CD4-positive, alpha-beta memory T cell (primary cell): ENCODE data around the gene GORASP1. TPM values are rescaled to one million over a fixed set of nuclear protein-coding genes. Genes with fewer than 3 reads are reported as not detected.

Experiments
- CTCF ChIA-PET: fragments of 350-600 bp; sonication (Branson Sonifier 250); formaldehyde crosslinking; loops from one replicate; lab custom pipeline; 2021; ENCODE audit warnings: inconsistent platforms; ENCODE audit not compliant: partially characterized antibody; lab: Charles Lee
- POLR2A ChIA-PET: fragments of 350-600 bp; sonication (Branson Sonifier 250); formaldehyde crosslinking; loops from one replicate; lab custom pipeline; 2021; ENCODE audit not compliant: partially characterized antibody; lab: Charles Lee
- DNase-seq, 5 donors: peaks; one replicate each; pipeline versions ENCODE4 v3.0.0 to v3.0.0-alpha.2; 2020 to 2022; ENCODE audit warnings: mixed read lengths in 1 of 5
- H3K27ac ChIP-seq: one replicate; pipeline ENCODE4 v1.7.0; 2013; ENCODE audit warnings: low read depth, low read length
- H3K27me3 ChIP-seq: 2 replicates; pipeline ENCODE4 v1.7.0; 2013; ENCODE audit warnings: mild to moderate bottlenecking, low read length, moderate library complexity; ENCODE audit not compliant: insufficient read depth
- H3K36me3 ChIP-seq: 2 replicates; pipeline ENCODE4 v1.7.0; 2013; ENCODE audit warnings: mild to moderate bottlenecking, low read length, moderate library complexity; ENCODE audit not compliant: insufficient read depth
- H3K4me1 ChIP-seq: 2 replicates; pipeline ENCODE4 v1.7.0; 2013; ENCODE audit warnings: mild to moderate bottlenecking, low read length, moderate library complexity; ENCODE audit not compliant: insufficient read depth
- H3K4me3 ChIP-seq, 2 donors: one replicate each; pipeline ENCODE4 v1.7.0; 2013; ENCODE audit warnings: low read length in 2 of 2, mild to moderate bottlenecking in 1 of 2
- H3K9me3 ChIP-seq, 2 donors: one replicate each; pipeline ENCODE4 v1.7.0; 2013; ENCODE audit warnings: low read length in 2 of 2, control low read depth in 1 of 2; ENCODE audit not compliant: control insufficient read depth in 1 of 2
- H3K27ac Mint-ChIP-seq, 7 donors: one replicate each; pipeline ENCODE4 v1.8.0; 2020 to 2021; ENCODE audit warnings: mixed read lengths in 7 of 7, mild to moderate bottlenecking in 6 of 7, inconsistent platforms in 3 of 7, moderate library complexity in 3 of 7
- H3K27me3 Mint-ChIP-seq, 2 donors: one replicate each; pipeline ENCODE4 v1.8.0; 2020 to 2021; ENCODE audit warnings: mixed read lengths in 2 of 2
- H3K36me3 Mint-ChIP-seq, 2 donors: one replicate each; pipeline ENCODE4 v1.8.0; 2020 to 2021; ENCODE audit warnings: mixed read lengths in 2 of 2, inconsistent platforms in 1 of 2, mild to moderate bottlenecking in 1 of 2
- H3K4me1 Mint-ChIP-seq, 4 donors: one replicate each; pipeline ENCODE4 v1.8.0; 2020 to 2021; ENCODE audit warnings: mixed read lengths in 4 of 4, mild to moderate bottlenecking in 1 of 4
- H3K4me3 Mint-ChIP-seq, 8 donors: one replicate each; pipeline ENCODE4 v1.8.0; 2020 to 2021; ENCODE audit warnings: mixed read lengths in 8 of 8, mild to moderate bottlenecking in 7 of 8, moderate library complexity in 6 of 8, inconsistent platforms in 3 of 8
- H3K9me3 Mint-ChIP-seq, 8 donors: one replicate each; pipeline ENCODE4 v1.8.0; 2020 to 2021; ENCODE audit warnings: mixed read lengths in 8 of 8, mild to moderate bottlenecking in 5 of 8, inconsistent platforms in 3 of 8, moderate library complexity in 1 of 8
- intact Hi-C: fragments of 100-400 bp; cut with micrococcal nuclease; formaldehyde crosslinking; loops from one replicate; pipeline ENCODE4 v1.15.1; 2023
- polyA plus RNA-seq, 2 donors: library from polyadenylated mRNA; unstranded; fragments of 300-500 nt; fragmentation: Illumina TruSeq; gene quantifications; one replicate each; pipeline ENCODE4 v1.2.3, GENCODE V29; 2021
- total RNA-seq, 2 experiments: library from RNA; stranded (reverse); gene quantifications; one replicate each; pipeline ENCODE4 v1.2.3, GENCODE V29; 2021

GORASP1 gene
- total RNA-seq (10 to 100 TPM; 57.1 to 58.4 TPM), polyA plus RNA-seq (10 to 100 TPM; 21.5 to 22.1 TPM)

DNA sequence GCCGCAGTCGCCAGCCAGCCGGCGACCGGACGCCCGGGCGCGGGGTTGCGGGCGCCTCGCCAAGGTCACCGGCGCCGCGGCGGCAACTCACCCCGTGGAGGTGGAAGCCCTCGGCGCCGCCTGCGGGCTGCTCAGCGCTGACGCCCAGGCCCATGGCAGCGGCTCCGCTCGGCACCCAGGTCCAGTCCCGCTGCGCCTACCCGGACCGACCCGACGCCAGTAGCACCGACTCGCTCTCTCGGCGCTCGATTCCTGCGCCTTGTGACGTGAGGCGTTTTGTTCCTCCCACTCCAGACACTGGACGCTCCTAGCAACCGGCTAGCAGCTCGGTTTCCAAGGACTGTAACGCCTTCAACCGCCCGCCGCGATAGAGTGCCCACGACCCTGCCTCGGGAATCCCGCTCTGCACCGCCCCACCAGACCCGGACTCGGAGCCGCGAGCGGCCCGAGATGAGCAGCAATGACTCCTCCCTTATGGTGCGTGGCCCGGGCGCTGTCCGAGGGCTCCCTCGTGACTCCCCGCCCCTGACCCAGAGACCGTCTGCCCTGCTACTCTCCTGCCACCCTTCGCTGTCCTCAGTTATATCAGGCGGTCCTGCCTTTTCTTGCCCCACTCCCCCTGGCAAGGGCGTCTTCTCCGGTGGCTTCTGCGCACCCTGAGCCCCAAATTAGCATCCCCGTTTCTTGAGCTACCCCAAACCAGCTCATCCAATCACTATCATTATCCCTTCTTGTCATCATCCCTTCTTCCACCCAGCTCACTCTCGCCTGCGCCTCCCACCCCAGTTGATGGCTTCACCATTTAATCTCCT, at the start of gene GORASP1, which contains the start of gene TTC21A:
GORASP1 (minus strand) TSS at position 240 of the 812 bp plus-strand sequence; CDS start at position 154, 86 bp downstream.
TTC21A (plus strand) TSS at position 293 of the 812 bp plus-strand sequence; CDS start at position 451, 158 bp downstream.
- peaks cover 0 to 11% of the 10 kb centered on the region in 2 donors for H3K36me3 Mint-ChIP-seq
- peak; percentile 58 to 87 (median 70) for DNase-seq
- H3K9me3 ChIP-seq, result no peaks in the 10 kb centered on the region
- ChIA-PET CTCF (interaction anchor here (0.7 to 14.8 kb wide), 5 partner anchors 19 to 182 kb away, joined by 3 to 170 read pairs (median 8); no protein-coding TSS in a partner anchor), POLR2A (interaction anchor here (0.8 to 2.8 kb wide), 11 partner anchors 9 to 299 kb away, joined by 3 to 13 read pairs (median 5); partner anchors contain the start of gene RPSA)
- H3K4me1 ChIP-seq, result peaks cover 45% of the 10 kb centered on the region
- peak within 1 kb of the TSS; percentile 87 to 99 (median 94) for H3K4me3 Mint-ChIP-seq
- H3K36me3 ChIP-seq, result no peaks in the 10 kb centered on the region
- no peaks in the 10 kb centered on the region for H3K9me3 Mint-ChIP-seq
- peaks cover 37 to 60% (median 49%) of the 10 kb centered on the region in 4 donors for H3K4me1 Mint-ChIP-seq
- H3K27ac ChIP-seq, result peak within 1 kb of the TSS; percentile 76
- peak within 1 kb of the TSS; percentile 88 to 99 (median 96) for H3K27ac Mint-ChIP-seq
- no peaks in the 10 kb centered on the region for H3K27me3 Mint-ChIP-seq
- H3K4me3 ChIP-seq, result peak within 1 kb of the TSS; percentile 67 to 71
- intact Hi-C loops, result loop anchor here (2.0 to 5.0 kb wide), 3 partner anchors 55 to 275 kb away; partner anchors contain the start of genes SCN11A, SLC25A38 and WDR48
- no peaks in the 10 kb centered on the region for H3K27me3 ChIP-seq

DNA sequence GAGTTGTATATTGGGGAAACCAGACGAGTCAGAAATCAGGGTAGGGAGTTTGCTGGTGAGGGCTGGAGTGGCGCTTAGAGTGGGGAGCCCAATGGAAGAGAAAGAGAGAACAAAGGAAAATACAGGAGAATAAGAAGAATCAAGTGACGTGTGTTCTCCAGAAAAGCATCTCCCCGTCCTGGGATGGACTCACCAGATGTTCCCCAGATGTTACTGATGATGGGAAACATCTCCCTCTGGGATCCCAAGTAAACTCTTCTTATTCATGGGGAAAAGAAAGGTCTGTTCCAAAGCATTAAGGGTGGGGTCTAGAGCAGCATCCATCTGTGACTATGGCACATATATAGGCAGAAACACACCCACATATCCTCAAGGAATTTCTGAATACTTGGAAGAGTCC, 49.0 kb upstream of the GORASP1 start:
- POLR2A ChIA-PET, result no interaction called here
- H3K4me3 ChIP-seq, result no peak overlapping the region
- H3K9me3 ChIP-seq, result no peaks in the 10 kb centered on the region
- intact Hi-C loops, result no loop called here
- Mint-ChIP-seq H3K36me3 (peaks cover 0 to 10% of the 10 kb centered on the region in 2 donors), H3K4me3 (peak overlapping the region in 1 of 8 donors; percentile 52), H3K4me1 (peaks cover 11 to 27% (median 19%) of the 10 kb centered on the region in 4 donors), H3K9me3 (no peaks in the 10 kb centered on the region), H3K27me3 (no peaks in the 10 kb centered on the region), H3K27ac (peak overlapping the region in 5 of 7 donors; percentile 14 to 97 (median 50))
- no peak overlapping the region for H3K27ac ChIP-seq
- no peak for DNase-seq
- H3K36me3 ChIP-seq, result no peaks in the 10 kb centered on the region
- CTCF ChIA-PET, result interaction anchor here (0.6 to 2.5 kb wide), 3 partner anchors 10 to 483 kb away, joined by 3 to 7 read pairs (median 3); no protein-coding TSS in a partner anchor
- H3K4me1 ChIP-seq, result peaks cover 20% of the 10 kb centered on the region
- no peaks in the 10 kb centered on the region for H3K27me3 ChIP-seq

DNA sequence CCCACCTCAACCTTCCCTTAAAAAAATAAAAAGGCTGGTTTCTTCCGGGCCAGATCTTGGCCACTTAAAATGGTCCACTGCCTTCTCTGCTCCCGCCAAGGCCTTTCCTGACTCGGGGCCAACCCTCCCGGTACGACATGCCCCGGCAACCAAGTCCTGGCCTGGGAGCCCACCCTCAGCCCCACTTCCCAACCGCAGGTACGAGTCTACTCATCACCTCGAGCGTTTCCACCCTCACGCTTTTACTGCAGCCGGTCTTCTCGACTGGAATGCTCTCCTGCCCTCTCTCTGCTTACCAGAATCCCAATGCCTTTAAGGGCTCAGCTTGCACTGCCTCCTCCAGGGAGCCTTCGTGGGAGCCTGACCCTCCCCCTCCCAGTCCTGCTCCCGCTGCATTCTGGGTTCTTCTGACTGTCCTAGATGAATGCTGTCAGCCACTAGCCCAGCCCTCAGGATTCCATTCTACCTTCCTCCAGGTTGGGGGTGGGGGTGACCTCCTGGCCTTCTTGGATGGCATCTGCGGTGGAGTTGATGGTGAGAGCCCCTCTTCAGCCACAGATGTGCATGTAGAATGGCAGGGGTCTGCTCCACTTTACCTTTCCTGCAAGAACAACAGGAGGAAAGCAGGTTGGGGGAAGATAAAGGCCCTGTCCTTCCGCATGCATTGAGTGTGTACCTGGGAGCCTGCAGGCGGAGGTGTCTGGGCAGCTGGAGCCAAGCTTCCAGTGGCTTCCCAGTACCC, 47.0 kb upstream of the GORASP1 start:
- H3K27me3 ChIP-seq, result no peaks in the 10 kb centered on the region
- peaks cover 40% of the 10 kb centered on the region for H3K4me1 ChIP-seq
- H3K36me3 Mint-ChIP-seq, result peaks cover 0 to 23% of the 10 kb centered on the region in 2 donors
- H3K27ac ChIP-seq, result peak overlapping the region; percentile 94
- peak overlapping the region; percentile 73 to 81 (median 77) for H3K4me3 Mint-ChIP-seq
- H3K4me1 Mint-ChIP-seq, result peaks cover 30 to 47% (median 39%) of the 10 kb centered on the region in 4 donors
- no peaks in the 10 kb centered on the region for H3K36me3 ChIP-seq
- no peak for DNase-seq
- peaks cover 0 to 2% (median 0%) of the 10 kb centered on the region in 8 donors for H3K9me3 Mint-ChIP-seq
- POLR2A ChIA-PET, result no interaction called here
- H3K27me3 Mint-ChIP-seq, result no peaks in the 10 kb centered on the region
- H3K4me3 ChIP-seq, result peak overlapping the region in 1 of 2 donors; percentile 82
- intact Hi-C loops, result no loop called here
- H3K9me3 ChIP-seq, result no peaks in the 10 kb centered on the region
- peak overlapping the region; percentile 91 to 97 (median 94) for H3K27ac Mint-ChIP-seq
- CTCF ChIA-PET, result interaction anchor here (0.6 to 1.4 kb wide), 3 partner anchors 31 to 39 kb away, joined by 3 to 4 read pairs (median 3); no protein-coding TSS in a partner anchor

DNA sequence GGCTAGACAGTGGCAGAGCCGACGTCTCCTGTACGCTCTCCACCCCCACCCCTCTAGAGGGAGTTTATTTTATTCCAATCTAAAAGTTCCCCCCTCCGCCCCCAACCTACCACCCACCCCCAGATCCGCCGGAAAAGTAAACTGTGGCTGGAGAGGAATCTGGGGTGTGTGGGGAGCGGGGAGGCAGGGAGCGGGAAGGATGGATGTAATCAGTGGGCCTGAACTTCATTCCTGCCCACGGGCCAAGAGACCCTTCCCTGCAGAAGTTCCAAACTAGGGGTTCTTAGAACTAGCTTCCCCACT, 46.5 kb upstream of the GORASP1 start:
- no peak for DNase-seq
- Mint-ChIP-seq H3K36me3 (peaks cover 0 to 25% of the 10 kb centered on the region in 2 donors), H3K4me3 (peak overlapping the region; percentile 73 to 81 (median 76)), H3K27me3 (no peaks in the 10 kb centered on the region), H3K4me1 (peaks cover 35 to 52% (median 44%) of the 10 kb centered on the region in 4 donors), H3K9me3 (peaks cover 0 to 2% (median 0%) of the 10 kb centered on the region in 8 donors), H3K27ac (peak overlapping the region; percentile 79 to 97 (median 92))
- intact Hi-C loops, result no loop called here
- CTCF ChIA-PET, result interaction anchor here (0.6 to 1.0 kb wide), 2 partner anchors 30 to 38 kb away, joined by 3 to 4 read pairs; no protein-coding TSS in a partner anchor
- peaks cover 45% of the 10 kb centered on the region for H3K4me1 ChIP-seq
- H3K9me3 ChIP-seq, result no peaks in the 10 kb centered on the region
- H3K27me3 ChIP-seq, result no peaks in the 10 kb centered on the region
- POLR2A ChIA-PET, result no interaction called here
- H3K4me3 ChIP-seq, result peak overlapping the region in 1 of 2 donors; percentile 82
- peak overlapping the region; percentile 94 for H3K27ac ChIP-seq
- no peaks in the 10 kb centered on the region for H3K36me3 ChIP-seq

DNA sequence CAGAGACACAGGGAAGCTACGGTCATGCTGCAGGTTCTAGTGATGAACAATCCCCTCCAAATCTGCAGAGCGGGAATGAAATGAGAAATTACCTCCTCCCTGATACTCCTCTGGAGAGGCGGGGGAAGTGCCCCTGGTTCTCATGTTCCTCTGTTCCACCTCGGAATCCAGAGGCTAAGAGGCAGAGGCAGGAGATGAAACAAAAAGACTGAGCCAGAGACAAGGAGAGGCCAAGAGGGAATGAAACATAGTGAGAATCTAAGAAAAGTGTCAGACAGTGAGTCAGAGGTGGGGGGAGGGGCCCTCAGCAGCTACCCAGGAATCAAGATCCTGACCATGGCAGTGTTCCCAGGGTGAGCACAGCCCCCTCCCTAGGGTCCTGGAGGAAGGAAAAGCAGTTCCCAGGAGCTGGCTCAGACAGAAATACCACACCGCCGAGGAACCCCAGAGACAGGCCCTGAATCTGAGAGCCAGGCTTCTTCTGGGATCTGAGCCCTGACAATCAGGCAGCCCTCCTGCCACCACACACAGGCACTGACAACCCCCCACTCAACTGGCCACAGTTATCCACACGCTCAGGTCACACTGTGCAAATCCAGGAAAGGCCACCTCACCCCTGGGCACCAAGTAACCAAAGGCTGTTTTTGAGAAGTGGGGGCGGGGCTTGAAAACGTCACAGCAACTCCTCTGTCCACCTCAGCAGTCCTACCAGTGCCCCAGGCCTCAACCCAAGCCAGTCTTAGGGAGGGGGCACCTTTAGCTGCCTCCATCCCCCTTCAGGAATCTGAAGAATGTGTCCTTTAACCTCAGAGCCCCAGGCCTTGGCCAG, 43.6 kb upstream of the GORASP1 start:
- ChIA-PET CTCF (interaction anchor here (0.8 to 2.0 kb wide), 3 partner anchors 24 to 39 kb away, joined by 3 to 7 read pairs (median 5); no protein-coding TSS in a partner anchor), POLR2A (interaction anchor here (1.0 kb wide), 2 partner anchors 15 to 55 kb away, joined by 3 read pairs; no protein-coding TSS in a partner anchor)
- H3K27me3 ChIP-seq, result no peaks in the 10 kb centered on the region
- peak overlapping the region; percentile 97 to 100 (median 99) for H3K27ac Mint-ChIP-seq
- H3K9me3 Mint-ChIP-seq, result peaks cover 0 to 2% (median 0%) of the 10 kb centered on the region in 8 donors
- H3K4me1 Mint-ChIP-seq, result peaks cover 57 to 81% (median 71%) of the 10 kb centered on the region in 4 donors
- peak overlapping the region; percentile 94 for H3K27ac ChIP-seq
- peaks cover 13 to 54% of the 10 kb centered on the region in 2 donors for H3K36me3 Mint-ChIP-seq
- H3K4me3 Mint-ChIP-seq, result peak overlapping the region; percentile 83 to 99 (median 96)
- H3K9me3 ChIP-seq, result no peaks in the 10 kb centered on the region
- no peaks in the 10 kb centered on the region for H3K27me3 Mint-ChIP-seq
- intact Hi-C loops, result no loop called here
- peaks cover 74% of the 10 kb centered on the region for H3K4me1 ChIP-seq
- peak overlapping the region; percentile 82 for H3K4me3 ChIP-seq
- DNase-seq, result peak in 1 of 5 donors; percentile 78
- H3K36me3 ChIP-seq, result peaks cover 5% of the 10 kb centered on the region
